ENCODE data around the gene CLEC5A. TPM values are rescaled to one million over a fixed set of nuclear protein-coding genes. Genes with fewer than 3 reads are reported as not detected.

CLEC5A gene
- total RNA-seq, 1 experiment from 2014 or later: not detected

DNA sequence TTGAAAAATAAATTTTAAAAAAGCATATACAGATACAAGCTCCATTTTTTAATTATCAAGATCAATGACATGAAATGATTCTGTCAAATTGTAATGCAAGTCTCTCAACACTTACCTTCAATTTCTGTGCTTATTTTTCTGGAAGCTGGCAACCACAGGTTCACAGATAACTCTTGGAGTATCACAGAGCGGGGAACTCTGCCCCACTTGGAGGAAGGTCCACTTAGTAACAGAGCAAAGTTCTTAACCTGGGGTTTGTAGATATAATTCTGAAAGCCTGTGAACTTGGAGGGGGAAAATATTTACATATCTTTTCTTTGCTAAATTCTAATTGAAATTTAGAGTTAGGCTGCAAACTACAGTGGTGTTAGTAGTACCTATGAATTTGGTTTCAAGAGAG is 46.6 kb upstream of the CLEC5A start:
- Histone ChIP-seq H3T11ph (ENCODE audit: low read length) (no peak overlapping the region), H3K4ac (ENCODE audit: low read depth, low read length) (no peak overlapping the region), H3K9me3 (ENCODE audit: control insufficient read depth, low read depth, low read length) (no peaks in the 10 kb centered on the region), H2BK5ac (ENCODE audit: insufficient read length, low read length) (no peak overlapping the region), H3K27me3 (ENCODE audit: insufficient read depth, low read length) (no peaks in the 10 kb centered on the region), H3K4me2 (ENCODE audit: insufficient read depth, insufficient read length, low read length) (no peak overlapping the region), H3K14ac (ENCODE audit: insufficient read depth, low read length) (no peak overlapping the region), H2BK20ac (ENCODE audit: low read depth, low read length, poor library complexity, severe bottlenecking) (no peak overlapping the region), H3K9ac (ENCODE audit: extremely low read depth, insufficient read length, low read length) (no peak overlapping the region), H2BK15ac (ENCODE audit: low read depth, low read length) (no peak overlapping the region), H3K56ac (ENCODE audit: insufficient read length, low read depth, low read length) (no peak overlapping the region), H4K5ac (ENCODE audit: insufficient read length, low read depth, low read length) (no peak overlapping the region), H3K23ac (ENCODE audit: insufficient read length, low read depth, low read length) (no peak overlapping the region), H4K20me1 (ENCODE audit: control insufficient read depth, insufficient read depth, insufficient read length) (no peaks in the 10 kb centered on the region), H2AK5ac (ENCODE audit: insufficient read length, low read length) (no peak overlapping the region), H3K23me2 (ENCODE audit: insufficient read length, low read depth, low read length, poor library complexity, severe bottlenecking) (no peaks in the 10 kb centered on the region), H2AFZ (ENCODE audit: low read length) (no peak overlapping the region), H2BK12ac (ENCODE audit: insufficient read length, low read depth, low read length) (no peak overlapping the region), H4K91ac (ENCODE audit: insufficient read length, low read depth, low read length) (no peak overlapping the region), H4K8ac (replicated peaks; ENCODE audit: insufficient read length, low read depth, low read length) (no peak overlapping the region), H3K79me1 (ENCODE audit: insufficient read depth, low read depth, low read length, poor library complexity, severe bottlenecking) (no peaks in the 10 kb centered on the region), H3K4me1 (ENCODE audit: insufficient read depth, low read length) (no peaks in the 10 kb centered on the region), H3K79me2 (ENCODE audit: insufficient read depth, low read length) (no peaks in the 10 kb centered on the region), H2BK120ac (ENCODE audit: low read depth, low read length, poor library complexity, severe bottlenecking) (no peak overlapping the region), H3K18ac (ENCODE audit: insufficient read length, low read depth, low read length) (no peak overlapping the region), H3K27ac (ENCODE audit: insufficient read length, low read depth, low read length) (no peak overlapping the region)
- DNase-seq: no peak
- H3K36me3 Mint-ChIP-seq (ENCODE audit: insufficient read depth in 1 of 3, low read depth in 3 of 3): no peaks in the 10 kb centered on the region
- H3K4me1 Mint-ChIP-seq: peaks cover 5 to 8% of the 10 kb centered on the region in 2 experiments
- no peak overlapping the region for H3K4me3 Mint-ChIP-seq
- no peaks in the 10 kb centered on the region for H3K9me3 Mint-ChIP-seq
- H3K27ac Mint-ChIP-seq: no peak overlapping the region
- WGBS (ENCODE audit: extremely low coverage, insufficient read length, low lambda C conversion rate): no CpG with 5 or more reads among the region's 1 CpG
- TF ChIP-seq, protein P1, sequence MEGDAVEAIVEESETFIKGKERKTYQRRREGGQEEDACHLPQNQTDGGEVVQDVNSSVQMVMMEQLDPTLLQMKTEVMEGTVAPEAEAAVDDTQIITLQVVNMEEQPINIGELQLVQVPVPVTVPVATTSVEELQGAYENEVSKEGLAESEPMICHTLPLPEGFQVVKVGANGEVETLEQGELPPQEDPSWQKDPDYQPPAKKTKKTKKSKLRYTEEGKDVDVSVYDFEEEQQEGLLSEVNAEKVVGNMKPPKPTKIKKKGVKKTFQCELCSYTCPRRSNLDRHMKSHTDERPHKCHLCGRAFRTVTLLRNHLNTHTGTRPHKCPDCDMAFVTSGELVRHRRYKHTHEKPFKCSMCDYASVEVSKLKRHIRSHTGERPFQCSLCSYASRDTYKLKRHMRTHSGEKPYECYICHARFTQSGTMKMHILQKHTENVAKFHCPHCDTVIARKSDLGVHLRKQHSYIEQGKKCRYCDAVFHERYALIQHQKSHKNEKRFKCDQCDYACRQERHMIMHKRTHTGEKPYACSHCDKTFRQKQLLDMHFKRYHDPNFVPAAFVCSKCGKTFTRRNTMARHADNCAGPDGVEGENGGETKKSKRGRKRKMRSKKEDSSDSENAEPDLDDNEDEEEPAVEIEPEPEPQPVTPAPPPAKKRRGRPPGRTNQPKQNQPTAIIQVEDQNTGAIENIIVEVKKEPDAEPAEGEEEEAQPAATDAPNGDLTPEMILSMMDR (conservative IDR thresholded peaks at IDR 0.05): no peak
- no peaks in the 10 kb centered on the region for H3K27me3 Mint-ChIP-seq (ENCODE audit: low read depth)
